K562 (cell line): ENCODE measurements around the gene NXT1. TPM values are rescaled to one million over a fixed set of nuclear protein-coding genes. Genes with fewer than 3 reads are reported as not detected.

Experiments used
- ATAC-seq: fragments of 200-7000 bp; cut with Tn5 transposase; 3 replicates; pipeline ENCODE4 v1.9.1; 2020; ENCODE audit warnings: moderate library complexity
- BruUV-seq: library from RNA; stranded (reverse); fragments of 400-500 nt; replicated peaks from 2 replicates; lab custom pipeline; 2021; lab: Mats Ljungman, UMichigan
- CTCF ChIA-PET: fragments of 300-600 bp; formaldehyde crosslinking; extraction: SDS; loops from one replicate; lab custom pipeline; 2021; ENCODE audit warnings: low intra/inter-chr PET ratio; lab: Yijun Ruan, JAX
- POLR2A ChIA-PET: fragments of 300-600, 350-650 bp; sonication (Branson Sonifier 250); formaldehyde crosslinking; extraction: SDS; loops from one replicate; lab custom pipeline; 2021; ENCODE audit warnings: antibody characterized with exemption, inconsistent platforms; lab: Yijun Ruan, JAX
- DNase-seq, 4 experiments: peaks; one replicate each; pipeline versions ENCODE4 v3.0.0 to v3.0.0-alpha.2; 2011 to 2018; ENCODE audit warnings: low spot score in 3 of 4, mixed read lengths in 3 of 4; ENCODE audit errors: extremely low read depth in 1 of 4
- FAIRE-seq: peaks from 2 replicates; lab custom pipeline; 2011; peaks lifted over from hg19 to GRCh38; lab: Jason Lieb, UNC
- H2AFZ ChIP-seq: 2 replicates; pipeline ENCODE4 v1.6.0; 2011; ENCODE audit warnings: low read depth, low read length, control low read depth, inconsistent platforms
- H3K27ac ChIP-seq: fragments of 200-600 bp; 3 replicates; pipeline ENCODE4 v1.8.0; 2011; ENCODE audit warnings: low read depth, mild to moderate bottlenecking, control low read depth, inconsistent platforms, low read length, moderate library complexity, mixed read lengths; ENCODE audit errors: extremely low read depth
- H3K27me3 ChIP-seq, 2 experiments: fragments of 300-600 bp in 1 of 2; 2 replicates in 1 of 2; 3 replicates in 1 of 2; pipeline versions ENCODE4 v1.6.0 to v1.8.0; 2011; ENCODE audit warnings: inconsistent platforms in 2 of 2, low read length in 2 of 2, mild to moderate bottlenecking in 1 of 2, mixed read lengths in 1 of 2, moderate library complexity in 1 of 2; ENCODE audit not compliant: control insufficient read depth in 2 of 2, insufficient read depth in 2 of 2
- H3K36me3 ChIP-seq: fragments of 300-600 bp; 3 replicates; pipeline ENCODE4 v1.8.0; 2011; ENCODE audit warnings: mild to moderate bottlenecking, low read length, inconsistent platforms; ENCODE audit not compliant: control insufficient read depth, insufficient read depth
- H3K4me1 ChIP-seq, 2 experiments: fragments of 200-600 bp in 1 of 2; replicated peaks in 1 of 2; 2 replicates in 1 of 2; 3 replicates in 1 of 2; pipeline versions ENCODE4 v1.5.1 to v1.8.0; 2011; ENCODE audit warnings: inconsistent platforms in 2 of 2, low read length in 2 of 2, mild to moderate bottlenecking in 1 of 2, mixed read lengths in 1 of 2, moderate library complexity in 1 of 2; ENCODE audit not compliant: control insufficient read depth in 2 of 2, insufficient read depth in 2 of 2
- H3K4me2 ChIP-seq: 2 replicates; pipeline ENCODE4 v1.6.1; 2011; ENCODE audit warnings: low read length, control low read depth, inconsistent platforms, mixed read lengths; ENCODE audit not compliant: insufficient read depth
- H3K4me3 ChIP-seq: fragments of 200-600 bp; sonication (generic), shearing (Covaris generic); 2 replicates; pipeline ENCODE4 v1.5.1; 2016; ENCODE audit warnings: control low read depth, inconsistent platforms
- H3K79me2 ChIP-seq: fragments of 200-600 bp; 3 replicates; pipeline ENCODE4 v1.8.0; 2011; ENCODE audit warnings: low read length, inconsistent platforms; ENCODE audit not compliant: control insufficient read depth, insufficient read depth
- H3K9ac ChIP-seq, 2 experiments: 2 replicates each; pipeline versions ENCODE4 v1.6.0 to v1.6.1; 2011; ENCODE audit warnings: low read depth in 2 of 2, low read length in 2 of 2, control low read depth in 1 of 2, inconsistent platforms in 1 of 2, mild to moderate bottlenecking in 1 of 2, mixed read lengths in 1 of 2; ENCODE audit not compliant: insufficient read depth in 1 of 2
- H3K9me1 ChIP-seq: one replicate; pipeline ENCODE4 v1.6.0; 2011; ENCODE audit warnings: inconsistent platforms, mild to moderate bottlenecking, low read length, moderate library complexity; ENCODE audit not compliant: control insufficient read depth, insufficient read depth
- H3K9me3 ChIP-seq: replicated peaks from 2 replicates; pipeline ENCODE4 v1.5.1; 2011; ENCODE audit warnings: low read depth, low read length, inconsistent platforms; ENCODE audit not compliant: control insufficient read depth, insufficient read depth
- H4K20me1 ChIP-seq: replicated peaks from 2 replicates; pipeline ENCODE4 v1.6.1; 2011; ENCODE audit warnings: low read length, inconsistent platforms, mixed read lengths; ENCODE audit not compliant: control insufficient read depth, insufficient read depth
- E2F4 ChIP-seq: sonication (generic); formaldehyde crosslinking; IDR thresholded peaks from 2 replicates; pipeline ENCODE4 v1.8.0; 2022; ENCODE audit warnings: mild to moderate bottlenecking, low read depth, missing genetic modification reagents
- GABPB2 ChIP-seq: fragments of 250-450 bp; sonication (Bioruptor Pico); conservative IDR thresholded peaks from 2 replicates; pipeline ENCODE4 v1.5.1; 2021; ENCODE audit warnings: mild to moderate bottlenecking
- ZFP1 ChIP-seq: fragments of 450-650 bp; formaldehyde crosslinking; IDR thresholded peaks from 2 replicates; pipeline ENCODE4 v1.4.0; 2020; ENCODE audit warnings: mild to moderate bottlenecking, mixed read lengths
- ZNF212 ChIP-seq: fragments of 450-650 bp; formaldehyde crosslinking; IDR thresholded peaks from 2 replicates; pipeline ENCODE4 v1.4.0; 2020; ENCODE audit warnings: mild to moderate bottlenecking
- WGBS: fragments of 100-300 bp; shearing (Covaris generic); methylation state at CpG from one replicate; pipeline ENCODE4 v1.1.6; 2016; ENCODE audit warnings: low coverage, mixed read lengths; ENCODE audit not compliant: insufficient coverage; ENCODE audit errors: missing lambda C conversion rate; 5-methylcytosine and 5-hydroxymethylcytosine counted together
- in situ Hi-C: fragments of 300-500 bp; cut with MboI; formaldehyde crosslinking; loops from 4 replicates; pipeline ENCODE4 v1.15.0; 2018; ENCODE audit warnings: inconsistent platforms, mixed read lengths
- intact Hi-C: fragments of 100-400 bp; cut with micrococcal nuclease; formaldehyde crosslinking; loops from 2 replicates; pipeline ENCODE4 v1.14.2; 2022
- polyA plus RNA-seq, 8 experiments: library from polyadenylated mRNA; depleted of rRNA in 4 of 8; stranded (reverse) in 5 of 8; unstranded in 3 of 8; fragments of >200 nt; fragmentation: Nextera tagmentation in 2 of 8; fragmentation: Illumina TruSeq in 1 of 8; extraction: Ambion mirVana in 2 of 8; extraction: Trizol in 1 of 8; gene quantifications; 2 replicates each; pipeline versions ENCODE4 v1.2.1 to v1.2.3, GENCODE V29; 2011 to 2014; ENCODE audit warnings: inconsistent platforms in 1 of 8, missing spikeins in 1 of 8
- total RNA-seq, 7 experiments: library from RNA; depleted of rRNA in 6 of 7; stranded (reverse); fragments of >200 nt in 6 of 7; fragmentation: Illumina TruSeq in 2 of 7; extraction: Trizol in 2 of 7; gene quantifications; 2 replicates each; pipeline versions ENCODE4 v1.2.1 to v1.2.3, GENCODE V29; 2011 to 2021; ENCODE audit warnings: low replicate concordance in 1 of 7

NXT1 gene
- total and polyA plus RNA-seq, 9 of the 15 experiments (the other 6 are each of a cell fraction or from before 2014, with no cell fraction given) = 7.7 to 50.9 (median 35.6) TPM

DNA sequence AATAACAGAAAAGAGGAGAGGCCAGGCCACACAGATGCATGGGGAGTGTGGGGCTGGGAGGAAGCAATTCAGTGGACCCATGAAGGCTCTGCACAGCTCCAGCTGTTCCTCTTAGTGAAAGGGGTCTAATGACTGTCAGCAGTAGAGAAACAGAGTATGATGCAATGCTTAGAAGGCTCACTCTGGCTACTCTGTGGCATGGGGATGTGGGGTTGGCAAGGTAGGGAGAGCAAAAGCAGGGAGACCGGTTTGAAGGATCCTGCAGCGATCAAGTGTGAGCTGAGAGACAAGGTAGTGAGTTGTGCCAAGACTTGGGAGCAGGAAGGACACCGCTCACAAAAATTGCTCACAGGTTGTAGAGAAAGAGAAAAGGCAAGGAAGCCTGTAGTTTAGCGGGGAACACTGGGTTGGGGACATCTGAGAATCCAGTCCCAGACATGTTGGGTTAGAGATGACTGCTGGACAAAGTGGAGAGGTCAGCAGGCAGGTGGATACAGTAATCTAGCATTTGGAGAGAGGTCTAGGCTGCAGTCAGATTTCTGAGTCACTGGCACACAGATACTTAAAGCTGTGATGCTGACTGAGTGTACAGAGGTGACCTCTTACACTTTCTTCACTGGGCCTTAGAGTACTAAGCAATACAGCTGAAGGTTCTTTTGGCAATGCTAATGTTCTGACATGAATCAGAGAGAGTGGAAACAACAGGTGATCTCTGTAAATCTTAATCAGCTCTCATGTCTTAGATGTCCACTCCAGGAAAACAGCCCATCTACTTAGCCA is 43.6 kb downstream of the NXT1 start:
- no peak for DNase-seq
- peaks cover 63% of the 10 kb centered on the region for H3K36me3 ChIP-seq
- no peak overlapping the region for H3K27ac ChIP-seq
- H3K4me1 ChIP-seq = no peaks in the 10 kb centered on the region
- no peak for TF ChIP-seq ZFP1
- no peak for TF ChIP-seq GABPB2 (CRISPR knock-in tag)
- TF ChIP-seq E2F4 (CRISPR knock-in tag) = no peak
- no peak for TF ChIP-seq ZNF212 (CRISPR knock-in tag)
- H3K79me2 ChIP-seq = peaks cover 10% of the 10 kb centered on the region; the same call in 1 of the 3 replicates
- H4K20me1 ChIP-seq = no peaks in the 10 kb centered on the region
- no peak overlapping the region for H2AFZ ChIP-seq
- no peaks in the 10 kb centered on the region for H3K9me1 ChIP-seq
- FAIRE-seq = no peak
- in situ Hi-C loops = no loop called here
- BruUV-seq = no TSS peak
- 93% methylated on average over 4 of the region's 4 CpGs for WGBS
- H3K9me3 ChIP-seq = no peaks in the 10 kb centered on the region
- ChIA-PET CTCF (no interaction called here), POLR2A (interaction anchor here (1.2 kb wide), 1 partner anchor 8 kb away, joined by 3 read pairs; no protein-coding TSS in a partner anchor)
- intact Hi-C loops = no loop called here
- no peak for ATAC-seq
- no peak overlapping the region for H3K4me3 ChIP-seq
- H3K27me3 ChIP-seq = no peaks in the 10 kb centered on the region
- H3K9ac ChIP-seq = no peak overlapping the region
- no peak overlapping the region for H3K4me2 ChIP-seq
